Measurements from ENCODE around the gene SYT15B. TPM values are rescaled to one million over a fixed set of nuclear protein-coding genes. Genes with fewer than 3 reads are reported as not detected.
"Not testable (repeated sequence)": the region's sequence is repeated elsewhere in the genome, so short reads cannot be mapped to it uniquely, and the experiment has no call there.

The SYT15B gene
- under 1 TPM in 1 of 2 experiments, not detected in 1; 0.08 TPM for total RNA-seq
- polyA plus RNA-seq (2013, experiment 1 of 2), result 0.01 TPM
- 0.04 TPM for polyA plus RNA-seq (2013, experiment 2 of 2)
- 0 to 0.20 (median 0) reads per million in 172 experiments for total RNA-seq

DNA sequence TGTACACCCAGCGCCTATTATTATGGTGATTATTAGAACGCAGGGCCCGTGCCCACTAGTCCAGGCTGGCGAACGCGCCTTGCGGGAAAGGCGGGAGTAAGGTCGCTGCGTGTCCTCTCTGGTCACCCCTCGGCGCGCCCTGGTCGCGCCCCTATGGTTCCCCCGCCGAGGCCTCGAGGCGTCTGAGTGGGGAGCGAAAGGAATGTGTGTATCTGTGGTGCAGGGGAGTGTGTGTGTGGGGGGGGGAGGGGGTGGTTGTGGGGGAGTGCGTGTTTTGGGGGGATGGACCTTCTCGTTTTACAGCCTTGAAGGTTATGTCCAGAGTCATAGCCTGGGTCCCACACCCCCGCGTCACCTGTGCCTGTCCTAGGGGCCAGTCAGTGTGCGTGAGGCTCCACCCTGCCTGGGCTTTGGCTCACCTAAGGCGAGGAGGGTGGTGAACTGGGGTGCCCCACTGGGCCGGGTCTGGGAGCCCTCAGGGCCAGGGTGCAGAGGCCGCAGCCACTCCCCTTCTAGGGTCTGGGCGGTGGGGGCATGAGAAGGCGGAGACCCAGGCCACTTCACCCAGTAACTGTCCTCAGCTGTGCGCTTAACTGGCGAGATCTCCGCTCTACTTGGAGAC, at the start of gene SYT15B:
Gene SYT15B, minus strand, starts transcription at position 39 of the 622 bp plus-strand sequence. CDS start 952 bp downstream, outside the sequence.
- intact Hi-C loops (cut with DNase I, micrococcal nuclease); H3K27me3 ChIP-seq (ENCODE audit: control insufficient read depth in 1 of 2, insufficient read depth in 2 of 2, low read length in 2 of 2): not testable (repeated sequence)

DNA sequence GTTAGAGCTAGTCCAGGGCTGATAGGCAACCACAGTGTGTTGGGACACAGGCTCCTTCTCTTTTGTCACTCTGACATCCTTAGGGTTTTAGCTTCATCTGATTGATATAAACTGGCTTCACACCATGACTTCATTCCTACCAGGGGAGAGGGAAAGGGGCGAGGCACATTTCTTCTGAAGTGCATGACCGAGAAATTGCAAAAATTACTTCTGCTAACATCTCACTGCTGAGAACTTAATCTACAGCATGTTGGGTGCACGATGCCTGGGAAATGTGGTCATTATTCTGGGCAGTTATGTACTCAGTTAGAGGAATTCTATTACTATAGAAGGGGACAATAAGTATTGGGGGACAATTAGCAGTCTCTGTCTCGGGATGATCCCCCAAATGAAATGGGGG, 16.2 kb upstream of the SYT15B start:
- H3K36me3 Mint-ChIP-seq (ENCODE audit: low read depth); POLR2A ChIA-PET; H3K4me1 ChIP-seq (ENCODE audit: insufficient read depth, low read length); H3K9me3 ChIP-seq (ENCODE audit: control insufficient read depth in 1 of 2, insufficient read depth in 1 of 2, low read length in 2 of 2); H3K36me3 ChIP-seq (ENCODE audit: insufficient read depth, low read length); H3K4me1 Mint-ChIP-seq (ENCODE audit: low read depth); CTCF ChIA-PET; H3K27me3 Mint-ChIP-seq; intact Hi-C loops (cut with DNase I, micrococcal nuclease); H3K27ac ChIP-seq (ENCODE audit: low read depth in 1 of 2, low read length in 2 of 2); H3K27ac Mint-ChIP-seq; H3K4me3 Mint-ChIP-seq; H3K27me3 ChIP-seq (ENCODE audit: control insufficient read depth in 1 of 2, insufficient read depth in 2 of 2, low read length in 2 of 2); ATAC-seq (ENCODE audit: poor library complexity); DNase-seq; H3K9me3 Mint-ChIP-seq; H3K4me3 ChIP-seq (ENCODE audit: low read length): not testable (repeated sequence)

More for the DNA sequence above, at the start of gene SYT15B:
- H3K27ac ChIP-seq (ENCODE audit: low read depth in 1 of 2, low read length in 2 of 2); H3K27ac Mint-ChIP-seq; H3K27me3 Mint-ChIP-seq; H3K4me3 ChIP-seq (ENCODE audit: low read length); DNase-seq; H3K4me1 Mint-ChIP-seq (ENCODE audit: low read depth); H3K36me3 ChIP-seq (ENCODE audit: insufficient read depth, low read length); H3K36me3 Mint-ChIP-seq (ENCODE audit: low read depth); H3K4me1 ChIP-seq (ENCODE audit: insufficient read depth, low read length); POLR2A ChIA-PET; ATAC-seq (ENCODE audit: poor library complexity); CTCF ChIA-PET; H3K4me3 Mint-ChIP-seq; H3K9me3 ChIP-seq (ENCODE audit: control insufficient read depth in 1 of 2, insufficient read depth in 1 of 2, low read length in 2 of 2); H3K9me3 Mint-ChIP-seq: not testable (repeated sequence)

- H3K27ac Mint-ChIP-seq; CTCF ChIA-PET; H3K36me3 Mint-ChIP-seq (ENCODE audit: low read depth); H3K9me3 ChIP-seq (ENCODE audit: control insufficient read depth in 1 of 2, insufficient read depth in 1 of 2, low read length in 2 of 2); H3K27ac ChIP-seq (ENCODE audit: low read depth in 1 of 2, low read length in 2 of 2); H3K9me3 Mint-ChIP-seq; H3K36me3 ChIP-seq (ENCODE audit: insufficient read depth, low read length); H3K4me3 Mint-ChIP-seq; POLR2A ChIA-PET; H3K4me1 Mint-ChIP-seq (ENCODE audit: low read depth); H3K27me3 ChIP-seq (ENCODE audit: control insufficient read depth in 1 of 2, insufficient read depth in 2 of 2, low read length in 2 of 2); ATAC-seq (ENCODE audit: poor library complexity); H3K4me3 ChIP-seq (ENCODE audit: low read length); intact Hi-C loops (cut with DNase I, micrococcal nuclease); H3K27me3 Mint-ChIP-seq; H3K4me1 ChIP-seq (ENCODE audit: insufficient read depth, low read length): not testable (repeated sequence)
- DNase-seq, result peak in 3 of 14 experiments; percentile 2 to 42 (median 13)
These were observed 12.2 kb upstream of the SYT15B start for GRCh38 chr10:47775361-47776231.

DNA sequence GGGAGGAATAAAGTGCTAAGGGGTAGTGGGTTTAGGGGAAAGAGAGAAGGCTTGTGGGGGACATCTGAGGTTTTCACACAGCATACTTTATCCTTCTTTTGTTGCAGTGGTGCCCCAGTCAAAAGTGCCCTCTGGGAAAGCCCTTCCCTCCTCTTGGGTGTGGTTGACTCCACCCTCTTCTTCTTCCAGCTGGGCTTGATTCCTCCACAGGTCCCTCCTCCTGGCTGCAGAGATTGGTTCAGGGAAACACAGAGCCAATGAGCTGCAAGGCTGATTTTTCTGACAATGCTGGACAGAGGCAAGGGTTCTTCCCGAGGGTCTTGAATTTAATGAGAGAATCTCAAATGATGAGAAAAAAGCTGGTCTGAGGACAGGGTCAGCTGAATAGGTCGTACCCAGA, 7.4 kb upstream of the SYT15B start:
- H3K36me3 ChIP-seq (ENCODE audit: insufficient read depth, low read length); H3K4me1 ChIP-seq (ENCODE audit: insufficient read depth, low read length); H3K27ac Mint-ChIP-seq; H3K4me3 Mint-ChIP-seq; H3K27me3 ChIP-seq (ENCODE audit: control insufficient read depth in 1 of 2, insufficient read depth in 2 of 2, low read length in 2 of 2); H3K36me3 Mint-ChIP-seq (ENCODE audit: low read depth); H3K9me3 ChIP-seq (ENCODE audit: control insufficient read depth in 1 of 2, insufficient read depth in 1 of 2, low read length in 2 of 2); intact Hi-C loops (cut with DNase I, micrococcal nuclease); CTCF ChIA-PET; H3K27ac ChIP-seq (ENCODE audit: low read depth in 1 of 2, low read length in 2 of 2); H3K4me3 ChIP-seq (ENCODE audit: low read length); H3K9me3 Mint-ChIP-seq; H3K4me1 Mint-ChIP-seq (ENCODE audit: low read depth); DNase-seq; POLR2A ChIA-PET; ATAC-seq (ENCODE audit: poor library complexity); H3K27me3 Mint-ChIP-seq: not testable (repeated sequence)

DNA sequence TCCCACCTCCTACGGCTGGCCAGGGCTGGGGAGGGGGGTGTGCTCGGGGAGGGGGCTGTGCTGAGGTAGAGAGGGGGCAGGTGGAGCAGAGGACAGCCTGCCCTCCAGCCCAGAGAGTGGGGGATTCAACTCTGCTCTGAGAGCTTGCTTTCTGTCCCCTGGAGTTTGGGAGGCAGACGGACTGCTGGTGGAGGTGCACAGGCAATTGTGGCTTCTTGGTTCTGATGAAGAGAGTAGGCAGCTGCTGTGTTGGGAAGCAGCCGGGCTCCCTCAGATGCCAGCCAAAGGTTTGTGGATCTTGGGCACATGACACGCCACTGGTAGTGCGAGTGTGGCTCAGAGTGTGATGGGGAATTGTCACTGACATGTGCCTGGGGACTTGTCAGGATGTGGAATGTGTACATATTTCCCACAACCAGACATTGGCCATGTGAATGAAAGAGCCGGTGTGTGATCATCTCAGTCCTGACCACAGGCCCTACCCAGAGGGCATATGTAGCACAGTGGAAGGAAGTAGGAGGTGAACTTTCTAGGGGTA, 5.3 kb upstream of the SYT15B start:
- H3K27me3 Mint-ChIP-seq; CTCF ChIA-PET; intact Hi-C loops (cut with DNase I, micrococcal nuclease); H3K9me3 Mint-ChIP-seq; H3K36me3 Mint-ChIP-seq (ENCODE audit: low read depth); H3K4me1 ChIP-seq (ENCODE audit: insufficient read depth, low read length); H3K36me3 ChIP-seq (ENCODE audit: insufficient read depth, low read length); POLR2A ChIA-PET; DNase-seq; H3K4me1 Mint-ChIP-seq (ENCODE audit: low read depth); H3K27ac ChIP-seq (ENCODE audit: low read depth in 1 of 2, low read length in 2 of 2); H3K27me3 ChIP-seq (ENCODE audit: control insufficient read depth in 1 of 2, insufficient read depth in 2 of 2, low read length in 2 of 2); H3K4me3 Mint-ChIP-seq; ATAC-seq (ENCODE audit: poor library complexity); H3K4me3 ChIP-seq (ENCODE audit: low read length); H3K27ac Mint-ChIP-seq; H3K9me3 ChIP-seq (ENCODE audit: control insufficient read depth in 1 of 2, insufficient read depth in 1 of 2, low read length in 2 of 2): not testable (repeated sequence)

DNA sequence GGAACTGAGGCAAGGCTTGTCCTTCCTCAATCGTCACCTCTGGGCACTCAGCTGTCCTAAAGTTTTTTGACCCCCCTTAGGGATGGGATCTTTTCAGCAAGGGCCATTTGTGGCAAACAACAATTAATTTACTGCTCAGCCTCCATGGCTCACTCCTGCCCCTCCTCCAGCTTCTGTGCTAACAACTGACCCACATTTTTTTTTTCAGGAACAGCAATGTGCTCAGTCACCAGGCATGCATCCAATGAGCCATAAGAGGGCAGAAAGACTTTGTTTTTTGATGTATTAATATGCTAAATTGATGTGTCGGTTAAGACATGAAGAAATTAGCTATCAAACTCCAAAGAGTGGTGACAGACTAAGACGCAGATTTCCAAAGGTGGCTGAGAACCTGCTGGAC, 4.7 kb upstream of the SYT15B start:
- H3K27me3 ChIP-seq (ENCODE audit: control insufficient read depth in 1 of 2, insufficient read depth in 2 of 2, low read length in 2 of 2); H3K36me3 ChIP-seq (ENCODE audit: insufficient read depth, low read length); ATAC-seq (ENCODE audit: poor library complexity); POLR2A ChIA-PET; H3K27me3 Mint-ChIP-seq; H3K9me3 Mint-ChIP-seq; CTCF ChIA-PET; H3K9me3 ChIP-seq (ENCODE audit: control insufficient read depth in 1 of 2, insufficient read depth in 1 of 2, low read length in 2 of 2); H3K27ac Mint-ChIP-seq; H3K4me3 ChIP-seq (ENCODE audit: low read length); DNase-seq; H3K27ac ChIP-seq (ENCODE audit: low read depth in 1 of 2, low read length in 2 of 2); H3K36me3 Mint-ChIP-seq (ENCODE audit: low read depth); H3K4me1 ChIP-seq (ENCODE audit: insufficient read depth, low read length); H3K4me1 Mint-ChIP-seq (ENCODE audit: low read depth); intact Hi-C loops (cut with DNase I, micrococcal nuclease); H3K4me3 Mint-ChIP-seq: not testable (repeated sequence)

DNA sequence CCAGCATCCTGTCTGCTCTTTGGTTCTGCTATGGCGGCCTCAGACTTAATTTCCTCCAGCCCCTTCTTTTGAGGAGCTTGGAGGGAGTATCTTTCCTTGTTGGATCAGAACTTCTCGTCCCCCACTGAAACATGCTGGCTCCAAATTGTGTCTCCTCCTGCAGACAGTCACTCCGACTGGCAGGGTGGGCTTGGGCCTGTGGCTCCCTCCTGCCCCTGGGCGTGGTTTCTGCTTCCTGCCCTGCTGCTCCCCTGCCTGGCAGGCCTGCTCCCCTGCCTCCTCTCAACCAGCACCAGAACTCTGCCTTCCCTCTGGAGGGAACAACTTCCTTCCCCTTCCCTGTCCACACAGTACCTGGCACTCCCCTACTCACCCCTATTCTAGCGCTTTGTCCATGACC, 3.8 kb upstream of the SYT15B start:
- H3K4me1 Mint-ChIP-seq (ENCODE audit: low read depth), result not testable (repeated sequence)

More for the DNA sequence above, 3.8 kb upstream of the SYT15B start:
- intact Hi-C loops (cut with DNase I, micrococcal nuclease); H3K36me3 ChIP-seq (ENCODE audit: insufficient read depth, low read length); H3K27ac ChIP-seq (ENCODE audit: low read depth in 1 of 2, low read length in 2 of 2); POLR2A ChIA-PET; H3K4me3 Mint-ChIP-seq; DNase-seq; H3K36me3 Mint-ChIP-seq (ENCODE audit: low read depth); H3K4me1 ChIP-seq (ENCODE audit: insufficient read depth, low read length); H3K9me3 ChIP-seq (ENCODE audit: control insufficient read depth in 1 of 2, insufficient read depth in 1 of 2, low read length in 2 of 2); H3K27ac Mint-ChIP-seq; H3K27me3 Mint-ChIP-seq; CTCF ChIA-PET; H3K4me3 ChIP-seq (ENCODE audit: low read length); H3K9me3 Mint-ChIP-seq; H3K27me3 ChIP-seq (ENCODE audit: control insufficient read depth in 1 of 2, insufficient read depth in 2 of 2, low read length in 2 of 2); ATAC-seq (ENCODE audit: poor library complexity): not testable (repeated sequence)
